ENCODE results near the gene ATF3.

ATF3 gene

GRCh38 chr1:212568978-212569537 is 39.5 kb upstream of the ATF3 start:
- no peaks in the 10 kb centered on the region for H3K9me3 ChIP-seq (ENCODE audit: insufficient read depth, low read depth, low read length)
- no peak overlapping the region for H3K4me2 ChIP-seq (ENCODE audit: low read depth, low read length, poor library complexity, severe bottlenecking)
- no peaks in the 10 kb centered on the region for H3K9me2 ChIP-seq (replicated peaks; ENCODE audit: low read depth, low read length)
- no peaks in the 10 kb centered on the region for H4K20me1 ChIP-seq (ENCODE audit: insufficient read depth, low read length, poor library complexity, severe bottlenecking)
- H3K4me1 ChIP-seq (ENCODE audit: insufficient read depth, low read length, poor library complexity, severe bottlenecking), result peaks cover 7% of the 10 kb centered on the region
- no peaks in the 10 kb centered on the region for H3F3A ChIP-seq (ENCODE audit: low read depth)
- no peaks in the 10 kb centered on the region for H3K27me3 ChIP-seq (ENCODE audit: insufficient read depth, low read length, poor library complexity, severe bottlenecking)
- no peak overlapping the region for H3K9ac ChIP-seq (ENCODE audit: low read depth, low read length, poor library complexity, severe bottlenecking)
- no peaks in the 10 kb centered on the region for H3K79me2 ChIP-seq (ENCODE audit: insufficient read depth, low read length)
- no peak for TF ChIP-seq EZH2phosphoT487 (IDR thresholded peaks at IDR 0.05; ENCODE audit: borderline replicate concordance)
- TF ChIP-seq, protein P1, sequence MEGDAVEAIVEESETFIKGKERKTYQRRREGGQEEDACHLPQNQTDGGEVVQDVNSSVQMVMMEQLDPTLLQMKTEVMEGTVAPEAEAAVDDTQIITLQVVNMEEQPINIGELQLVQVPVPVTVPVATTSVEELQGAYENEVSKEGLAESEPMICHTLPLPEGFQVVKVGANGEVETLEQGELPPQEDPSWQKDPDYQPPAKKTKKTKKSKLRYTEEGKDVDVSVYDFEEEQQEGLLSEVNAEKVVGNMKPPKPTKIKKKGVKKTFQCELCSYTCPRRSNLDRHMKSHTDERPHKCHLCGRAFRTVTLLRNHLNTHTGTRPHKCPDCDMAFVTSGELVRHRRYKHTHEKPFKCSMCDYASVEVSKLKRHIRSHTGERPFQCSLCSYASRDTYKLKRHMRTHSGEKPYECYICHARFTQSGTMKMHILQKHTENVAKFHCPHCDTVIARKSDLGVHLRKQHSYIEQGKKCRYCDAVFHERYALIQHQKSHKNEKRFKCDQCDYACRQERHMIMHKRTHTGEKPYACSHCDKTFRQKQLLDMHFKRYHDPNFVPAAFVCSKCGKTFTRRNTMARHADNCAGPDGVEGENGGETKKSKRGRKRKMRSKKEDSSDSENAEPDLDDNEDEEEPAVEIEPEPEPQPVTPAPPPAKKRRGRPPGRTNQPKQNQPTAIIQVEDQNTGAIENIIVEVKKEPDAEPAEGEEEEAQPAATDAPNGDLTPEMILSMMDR (conservative IDR thresholded peaks at IDR 0.05; ENCODE audit: low read length), result no peak
- H2AFZ ChIP-seq (ENCODE audit: low read length), result no peak overlapping the region
- no peak overlapping the region for H3K4me3 ChIP-seq (ENCODE audit: low read length, poor library complexity, severe bottlenecking)
- H3K36me3 ChIP-seq (ENCODE audit: insufficient read depth, low read length), result no peaks in the 10 kb centered on the region

DNA sequence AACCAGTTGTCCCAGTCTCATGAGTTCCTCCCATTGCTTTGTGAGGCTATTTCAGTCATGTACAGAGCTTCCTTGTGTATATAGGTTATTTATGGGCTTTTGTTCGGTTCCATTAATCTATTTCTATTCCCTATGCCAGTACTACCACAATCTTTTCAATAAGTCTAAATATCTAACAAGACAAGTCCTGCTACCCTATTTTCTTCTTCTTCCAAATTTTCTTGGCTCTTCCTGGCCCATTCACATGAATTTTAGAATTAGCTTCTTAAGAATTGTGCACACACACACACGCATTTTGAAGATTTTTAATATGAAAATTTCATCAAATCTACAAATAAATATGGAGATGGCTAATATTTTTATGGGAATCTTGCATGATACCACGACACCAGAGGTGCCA is 33.8 kb upstream of the ATF3 start:
- TF ChIP-seq EZH2phosphoT487 (IDR thresholded peaks at IDR 0.05; ENCODE audit: borderline replicate concordance), result no peak
- TF ChIP-seq, protein P1 (conservative IDR thresholded peaks at IDR 0.05; ENCODE audit: low read length), result no peak
- Histone ChIP-seq H3K79me2 (ENCODE audit: insufficient read depth, low read length) (no peaks in the 10 kb centered on the region), H3K4me1 (ENCODE audit: insufficient read depth, low read length, poor library complexity, severe bottlenecking) (no peaks in the 10 kb centered on the region), H3F3A (ENCODE audit: low read depth) (no peaks in the 10 kb centered on the region), H3K36me3 (ENCODE audit: insufficient read depth, low read length) (no peaks in the 10 kb centered on the region), H3K27me3 (ENCODE audit: insufficient read depth, low read length, poor library complexity, severe bottlenecking) (no peaks in the 10 kb centered on the region), H3K9me3 (ENCODE audit: insufficient read depth, low read depth, low read length) (no peaks in the 10 kb centered on the region), H4K20me1 (ENCODE audit: insufficient read depth, low read length, poor library complexity, severe bottlenecking) (no peaks in the 10 kb centered on the region), H2AFZ (ENCODE audit: low read length) (no peak overlapping the region), H3K9me2 (replicated peaks; ENCODE audit: low read depth, low read length) (no peaks in the 10 kb centered on the region), H3K4me2 (ENCODE audit: low read depth, low read length, poor library complexity, severe bottlenecking) (no peak overlapping the region), H3K4me3 (ENCODE audit: low read length, poor library complexity, severe bottlenecking) (no peak overlapping the region), H3K9ac (ENCODE audit: low read depth, low read length, poor library complexity, severe bottlenecking) (no peak overlapping the region)

GRCh38 chr1:212575333-212575732 is 33.2 kb upstream of the ATF3 start:
- Histone ChIP-seq H2AFZ (ENCODE audit: low read length) (no peak overlapping the region), H3K4me2 (ENCODE audit: low read depth, low read length, poor library complexity, severe bottlenecking) (no peak overlapping the region), H4K20me1 (ENCODE audit: insufficient read depth, low read length, poor library complexity, severe bottlenecking) (no peaks in the 10 kb centered on the region), H3K9me3 (ENCODE audit: insufficient read depth, low read depth, low read length) (no peaks in the 10 kb centered on the region), H3K9ac (ENCODE audit: low read depth, low read length, poor library complexity, severe bottlenecking) (no peak overlapping the region), H3K4me3 (ENCODE audit: low read length, poor library complexity, severe bottlenecking) (no peak overlapping the region), H3K36me3 (ENCODE audit: insufficient read depth, low read length) (no peaks in the 10 kb centered on the region), H3K9me2 (replicated peaks; ENCODE audit: low read depth, low read length) (no peaks in the 10 kb centered on the region), H3K4me1 (ENCODE audit: insufficient read depth, low read length, poor library complexity, severe bottlenecking) (no peaks in the 10 kb centered on the region), H3F3A (ENCODE audit: low read depth) (no peaks in the 10 kb centered on the region), H3K27me3 (ENCODE audit: insufficient read depth, low read length, poor library complexity, severe bottlenecking) (no peaks in the 10 kb centered on the region), H3K79me2 (ENCODE audit: insufficient read depth, low read length) (no peaks in the 10 kb centered on the region)
- TF ChIP-seq EZH2phosphoT487 (IDR thresholded peaks at IDR 0.05; ENCODE audit: borderline replicate concordance), result no peak
- TF ChIP-seq, protein P1 (conservative IDR thresholded peaks at IDR 0.05; ENCODE audit: low read length), result no peak

Data from Loucy (cell line).